Measurements from ENCODE around the gene CHORDC1.
A peak's percentile ranks its signal among the peaks of the same experiment; 100 is the strongest.
"Not testable (repeated sequence)": the region's sequence is repeated elsewhere in the genome, so short reads cannot be mapped to it uniquely, and the experiment has no call there.

Gene CHORDC1

DNA sequence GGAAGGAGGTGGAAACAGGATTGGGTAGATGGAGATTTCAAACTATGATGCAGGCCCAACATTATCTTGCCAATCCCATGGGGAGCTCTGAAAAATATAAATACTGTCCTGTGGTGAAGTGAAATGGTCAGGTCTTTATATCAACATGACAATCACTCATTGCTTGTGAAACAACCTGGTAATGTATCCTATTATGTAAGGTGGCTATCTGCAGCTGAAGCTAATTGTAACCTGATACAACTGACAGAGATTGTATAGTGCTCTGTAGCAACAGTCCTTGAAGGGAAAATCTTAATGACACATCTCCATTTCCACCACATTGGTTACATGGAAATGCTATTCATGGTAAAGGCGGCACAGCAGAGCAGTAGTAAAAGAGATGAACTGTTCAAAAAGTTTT is 20.7 kb upstream of the CHORDC1 start:
- no peaks in the 10 kb centered on the region for H3K27me3 ChIP-seq (ENCODE audit: low read depth, low read length)
- H3K9me3 ChIP-seq (ENCODE audit: insufficient read depth, low read length), result no peaks in the 10 kb centered on the region
- H3K4me3 ChIP-seq (ENCODE audit: low read length), result no peak overlapping the region
- no peaks in the 10 kb centered on the region for H3K36me3 ChIP-seq (replicated peaks; ENCODE audit: low read depth, low read length)
- no peak overlapping the region for H3K9ac ChIP-seq (ENCODE audit: low read length)
- H3K4me1 ChIP-seq (ENCODE audit: low read length), result no peaks in the 10 kb centered on the region
- no peaks in the 10 kb centered on the region for H4K20me1 ChIP-seq (ENCODE audit: insufficient read depth, low read length)
- H3K79me2 ChIP-seq (ENCODE audit: low read length), result no peaks in the 10 kb centered on the region
- no peak overlapping the region for H3K4me2 ChIP-seq (ENCODE audit: low read length)
- H3K27ac ChIP-seq (ENCODE audit: low read length), result no peak overlapping the region
- TF ChIP-seq, protein P1, sequence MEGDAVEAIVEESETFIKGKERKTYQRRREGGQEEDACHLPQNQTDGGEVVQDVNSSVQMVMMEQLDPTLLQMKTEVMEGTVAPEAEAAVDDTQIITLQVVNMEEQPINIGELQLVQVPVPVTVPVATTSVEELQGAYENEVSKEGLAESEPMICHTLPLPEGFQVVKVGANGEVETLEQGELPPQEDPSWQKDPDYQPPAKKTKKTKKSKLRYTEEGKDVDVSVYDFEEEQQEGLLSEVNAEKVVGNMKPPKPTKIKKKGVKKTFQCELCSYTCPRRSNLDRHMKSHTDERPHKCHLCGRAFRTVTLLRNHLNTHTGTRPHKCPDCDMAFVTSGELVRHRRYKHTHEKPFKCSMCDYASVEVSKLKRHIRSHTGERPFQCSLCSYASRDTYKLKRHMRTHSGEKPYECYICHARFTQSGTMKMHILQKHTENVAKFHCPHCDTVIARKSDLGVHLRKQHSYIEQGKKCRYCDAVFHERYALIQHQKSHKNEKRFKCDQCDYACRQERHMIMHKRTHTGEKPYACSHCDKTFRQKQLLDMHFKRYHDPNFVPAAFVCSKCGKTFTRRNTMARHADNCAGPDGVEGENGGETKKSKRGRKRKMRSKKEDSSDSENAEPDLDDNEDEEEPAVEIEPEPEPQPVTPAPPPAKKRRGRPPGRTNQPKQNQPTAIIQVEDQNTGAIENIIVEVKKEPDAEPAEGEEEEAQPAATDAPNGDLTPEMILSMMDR (IDR thresholded peaks at IDR 0.05; ENCODE audit: low read depth, low read length), result no peak
- TF ChIP-seq EZH2phosphoT487 (IDR thresholded peaks at IDR 0.05; ENCODE audit: low read depth), result no peak
- no peak overlapping the region for H2AFZ ChIP-seq (ENCODE audit: low read depth, low read length)

DNA sequence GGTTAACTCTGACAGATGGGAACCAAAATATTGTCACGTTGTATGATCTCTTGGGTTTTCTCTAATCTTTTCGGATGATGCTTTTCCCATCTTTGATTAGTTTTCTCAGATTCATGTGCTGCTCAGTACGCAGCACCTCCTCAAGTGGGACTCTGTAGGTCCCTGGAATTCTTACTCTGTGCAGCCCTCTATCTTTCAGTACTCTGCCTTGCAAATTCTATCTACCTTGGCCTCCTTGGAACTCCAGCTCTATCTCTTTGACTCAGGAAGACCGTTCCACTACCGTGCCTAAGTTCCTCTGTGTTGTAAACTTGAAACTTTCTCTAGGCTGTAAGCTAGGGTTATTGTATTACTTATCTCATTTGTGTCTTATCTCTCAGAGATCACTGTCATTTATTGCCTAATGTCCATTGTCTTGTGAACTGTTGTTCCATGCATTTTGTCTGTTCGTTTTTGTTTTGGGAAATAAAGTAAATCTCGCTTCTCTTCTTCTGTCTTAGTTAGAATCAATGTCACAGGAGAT is 20.1 kb upstream of the CHORDC1 start:
- Histone ChIP-seq H3K9me3 (ENCODE audit: insufficient read depth, low read length) (no peaks in the 10 kb centered on the region), H3K4me2 (ENCODE audit: low read length) (no peak overlapping the region), H2AFZ (ENCODE audit: low read depth, low read length) (peak overlapping the region; percentile 8; the same call in 1 of the 2 replicates), H3K4me3 (ENCODE audit: low read length) (no peak overlapping the region), H3K36me3 (replicated peaks; ENCODE audit: low read depth, low read length) (no peaks in the 10 kb centered on the region), H3K9ac (ENCODE audit: low read length) (no peak overlapping the region), H3K27ac (ENCODE audit: low read length) (no peak overlapping the region), H3K27me3 (ENCODE audit: low read depth, low read length) (no peaks in the 10 kb centered on the region), H4K20me1 (ENCODE audit: insufficient read depth, low read length) (no peaks in the 10 kb centered on the region), H3K79me2 (ENCODE audit: low read length) (no peaks in the 10 kb centered on the region), H3K4me1 (ENCODE audit: low read length) (no peaks in the 10 kb centered on the region)
- TF ChIP-seq, protein P1 (IDR thresholded peaks at IDR 0.05; ENCODE audit: low read depth, low read length), result no peak
- no peak for TF ChIP-seq EZH2phosphoT487 (IDR thresholded peaks at IDR 0.05; ENCODE audit: low read depth)

GRCh38 chr11:90241414-90241813 is 18.6 kb upstream of the CHORDC1 start:
- Histone ChIP-seq H2AFZ (ENCODE audit: low read depth, low read length) (no peak overlapping the region), H3K27me3 (ENCODE audit: low read depth, low read length) (no peaks in the 10 kb centered on the region), H3K27ac (ENCODE audit: low read length) (no peak overlapping the region), H3K4me3 (ENCODE audit: low read length) (no peak overlapping the region), H3K36me3 (replicated peaks; ENCODE audit: low read depth, low read length) (no peaks in the 10 kb centered on the region), H3K4me2 (ENCODE audit: low read length) (no peak overlapping the region), H4K20me1 (ENCODE audit: insufficient read depth, low read length) (no peaks in the 10 kb centered on the region), H3K9me3 (ENCODE audit: insufficient read depth, low read length) (no peaks in the 10 kb centered on the region), H3K4me1 (ENCODE audit: low read length) (no peaks in the 10 kb centered on the region), H3K9ac (ENCODE audit: low read length) (no peak overlapping the region), H3K79me2 (ENCODE audit: low read length) (no peaks in the 10 kb centered on the region)
- TF ChIP-seq, protein P1 (IDR thresholded peaks at IDR 0.05; ENCODE audit: low read depth, low read length), result no peak
- no peak for TF ChIP-seq EZH2phosphoT487 (IDR thresholded peaks at IDR 0.05; ENCODE audit: low read depth)

- not testable (repeated sequence) for H3K9me3 ChIP-seq (ENCODE audit: insufficient read depth, low read length); H4K20me1 ChIP-seq (ENCODE audit: insufficient read depth, low read length); H2AFZ ChIP-seq (ENCODE audit: low read depth, low read length); H3K4me2 ChIP-seq (ENCODE audit: low read length); H3K27ac ChIP-seq (ENCODE audit: low read length); H3K27me3 ChIP-seq (ENCODE audit: low read depth, low read length); H3K36me3 ChIP-seq (replicated peaks; ENCODE audit: low read depth, low read length); H3K4me3 ChIP-seq (ENCODE audit: low read length); H3K79me2 ChIP-seq (ENCODE audit: low read length); H3K9ac ChIP-seq (ENCODE audit: low read length); H3K4me1 ChIP-seq (ENCODE audit: low read length)
Observed at GRCh38 chr11:90239967-90240636, 17.3 kb upstream of the CHORDC1 start.

All from OCI-LY3 (cell line).